Kidney epithelial cell (primary cell): ENCODE data around the gene TRDMT1. TPM values are rescaled to one million over a fixed set of nuclear protein-coding genes. Genes with fewer than 3 reads are reported as not detected.

Experiments
- DNase-seq: peaks from one replicate; pipeline ENCODE4 v3.0.0-alpha.2; 2010; ENCODE audit warnings: low read depth
- H3K27me3 ChIP-seq: 2 replicates; pipeline ENCODE4 v1.6.0; 2011; ENCODE audit warnings: low read length; ENCODE audit not compliant: control insufficient read depth, insufficient read depth
- H3K36me3 ChIP-seq: 2 replicates; pipeline ENCODE4 v1.5.1; 2011; ENCODE audit warnings: low read length; ENCODE audit not compliant: control insufficient read depth, insufficient read depth
- H3K4me3 ChIP-seq: 2 replicates; pipeline ENCODE4 v1.5.1; 2011; ENCODE audit warnings: low read depth, mild to moderate bottlenecking, control low read depth, low read length
- CTCF ChIP-seq: IDR thresholded peaks from 2 replicates; pipeline ENCODE4 v1.5.1; 2011; ENCODE audit warnings: mild to moderate bottlenecking, moderate library complexity, low read length, control low read depth, inconsistent platforms; ENCODE audit not compliant: insufficient read depth, poor library complexity, severe bottlenecking
- total RNA-seq: library from RNA; depleted of rRNA; stranded (reverse); fragments of >200 nt; gene quantifications from 2 replicates; pipeline ENCODE4 v1.2.3, GENCODE V29; 2015

The TRDMT1 gene
- total RNA-seq, 1 donor from 2014 or later: 7.4 TPM

GRCh38 chr10:17151716-17152115, 49.8 kb downstream of the TRDMT1 start:
- TF ChIP-seq CTCF: no peak
- no peak for DNase-seq
- H3K36me3 ChIP-seq: no peaks in the 10 kb centered on the region
- H3K4me3 ChIP-seq: no peak overlapping the region
- H3K27me3 ChIP-seq: no peaks in the 10 kb centered on the region

- Histone ChIP-seq H3K36me3 (no peaks in the 10 kb centered on the region), H3K27me3 (no peaks in the 10 kb centered on the region), H3K4me3 (no peak overlapping the region)
- DNase-seq: peak; percentile 5
- TF ChIP-seq CTCF: no peak
Measured at GRCh38 chr10:17147884-17148489, 53.5 kb downstream of the TRDMT1 start.

GRCh38 chr10:17146892-17147291, 54.6 kb downstream of the TRDMT1 start:
- Histone ChIP-seq H3K27me3 (no peaks in the 10 kb centered on the region), H3K36me3 (no peaks in the 10 kb centered on the region), H3K4me3 (no peak overlapping the region)
- no peak for DNase-seq
- no peak for TF ChIP-seq CTCF

DNA sequence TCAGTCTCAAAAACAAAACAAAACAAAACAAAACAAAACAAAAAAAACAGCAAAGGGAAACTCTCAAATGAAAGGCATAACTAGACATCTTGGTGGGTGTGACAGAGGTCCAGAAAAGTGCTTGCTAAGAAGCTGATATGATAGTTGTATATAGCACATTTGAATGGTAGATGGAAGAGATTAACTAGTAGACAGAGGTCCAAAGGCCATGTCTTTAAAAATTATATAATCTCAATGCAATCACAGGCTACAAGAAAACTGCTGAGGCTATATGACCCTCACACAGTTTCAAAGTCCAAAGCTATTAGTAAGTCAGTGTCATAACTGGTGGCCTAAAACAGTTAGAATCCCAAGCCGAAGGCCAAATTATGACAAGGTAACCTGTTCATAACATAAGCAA, 56.2 kb downstream of the TRDMT1 start:
- no peaks in the 10 kb centered on the region for H3K27me3 ChIP-seq
- DNase-seq: no peak
- no peaks in the 10 kb centered on the region for H3K36me3 ChIP-seq
- no peak overlapping the region for H3K4me3 ChIP-seq
- no peak for TF ChIP-seq CTCF

DNA sequence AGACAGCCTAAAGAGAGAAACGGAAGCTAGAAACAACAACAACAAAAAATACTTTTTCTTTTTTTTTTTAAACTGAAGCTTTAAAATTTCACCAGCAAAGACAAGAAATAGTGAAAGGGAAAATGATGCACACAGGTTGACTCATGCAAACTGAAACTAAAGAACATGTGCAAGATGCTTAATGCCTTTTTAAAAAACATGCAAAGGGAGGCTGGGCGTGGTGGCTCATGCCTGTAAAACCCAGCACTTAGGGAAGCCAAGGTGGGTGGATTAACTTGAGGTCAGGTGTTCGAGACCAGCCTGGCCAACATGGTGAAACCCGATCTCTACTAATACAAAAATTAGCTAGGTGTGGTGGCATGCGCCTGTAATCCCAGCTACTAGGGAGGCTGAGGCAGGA, 56.7 kb downstream of the TRDMT1 start:
- H3K27me3 ChIP-seq: no peaks in the 10 kb centered on the region
- H3K4me3 ChIP-seq: no peak overlapping the region
- no peaks in the 10 kb centered on the region for H3K36me3 ChIP-seq
- DNase-seq: no peak
- no peak for TF ChIP-seq CTCF

DNA sequence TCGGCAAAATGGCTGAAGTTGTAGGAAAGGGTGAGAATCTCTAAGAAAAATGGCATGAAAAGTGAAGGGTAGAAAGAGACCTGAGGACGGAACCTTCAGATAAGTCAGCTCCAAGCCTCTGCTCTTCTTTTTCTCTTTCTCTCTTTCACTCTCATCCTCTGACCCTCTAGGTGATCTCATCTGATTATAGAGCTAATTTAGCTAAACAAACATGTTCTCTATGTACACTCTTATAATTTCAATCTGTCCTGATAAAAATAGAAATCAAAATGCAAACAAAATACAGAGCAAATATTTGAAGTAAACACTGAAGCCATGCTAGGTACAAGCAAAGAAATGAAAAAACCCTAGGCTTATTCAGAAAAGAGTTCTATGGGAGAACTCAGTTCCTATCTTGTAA, 57.4 kb downstream of the TRDMT1 start:
- Histone ChIP-seq H3K27me3 (no peaks in the 10 kb centered on the region), H3K4me3 (no peak overlapping the region), H3K36me3 (no peaks in the 10 kb centered on the region)
- no peak for TF ChIP-seq CTCF
- DNase-seq: no peak
